Mesendoderm (in vitro differentiated cells): ENCODE measurements around the gene LRRC4C.

Source experiments
- DNase-seq: peaks from one replicate; pipeline ENCODE4 v3.0.0; 2013
- H2AK5ac ChIP-seq: 2 replicates; pipeline ENCODE4 v1.6.1; 2013; ENCODE audit warnings: low read length, inconsistent platforms
- H2BK120ac ChIP-seq: 2 replicates; pipeline ENCODE4 v1.6.1; 2013; ENCODE audit warnings: low read depth, mild to moderate bottlenecking, low read length, moderate library complexity, mixed read lengths
- H2BK15ac ChIP-seq: replicated peaks from 2 replicates; pipeline ENCODE4 v1.6.1; 2013; ENCODE audit warnings: low read depth, mild to moderate bottlenecking, moderate library complexity
- H2BK5ac ChIP-seq: 2 replicates; pipeline ENCODE4 v1.6.1; 2013; ENCODE audit warnings: low read length, inconsistent platforms
- H3K18ac ChIP-seq: 2 replicates; pipeline ENCODE4 v1.6.1; 2013; ENCODE audit warnings: mild to moderate bottlenecking, low read length, mixed read lengths
- H3K23ac ChIP-seq: one replicate; pipeline ENCODE4 v1.6.1; 2013; ENCODE audit warnings: low read length
- H3K27ac ChIP-seq: 2 replicates; pipeline ENCODE4 v1.5.1; 2013; ENCODE audit warnings: low read depth, mild to moderate bottlenecking, inconsistent platforms, low read length, moderate library complexity
- H3K27me3 ChIP-seq: 2 replicates; pipeline ENCODE4 v1.6.1; 2013; ENCODE audit warnings: low read length, control low read depth, mild to moderate bottlenecking, inconsistent platforms; ENCODE audit not compliant: insufficient read depth, poor library complexity
- H3K36me3 ChIP-seq: 2 replicates; pipeline ENCODE4 v1.6.1; 2013; ENCODE audit warnings: low read length, inconsistent platforms; ENCODE audit not compliant: control insufficient read depth, insufficient read depth
- H3K4ac ChIP-seq: one replicate; pipeline ENCODE4 v1.6.1; 2013; ENCODE audit warnings: low read depth, mild to moderate bottlenecking, low read length, moderate library complexity
- H3K4me1 ChIP-seq: 2 replicates; pipeline ENCODE4 v1.6.1; 2013; ENCODE audit warnings: low read depth, low read length, inconsistent platforms; ENCODE audit not compliant: control insufficient read depth
- H3K4me2 ChIP-seq: 2 replicates; pipeline ENCODE4 v1.6.1; 2013; ENCODE audit warnings: low read length
- H3K4me3 ChIP-seq: 2 replicates; pipeline ENCODE4 v1.5.1; 2013; ENCODE audit warnings: mild to moderate bottlenecking, low read length
- H3K56ac ChIP-seq: one replicate; pipeline ENCODE4 v1.6.1; 2013; ENCODE audit warnings: low read length
- H3K79me1 ChIP-seq: 2 replicates; pipeline ENCODE4 v1.6.1; 2013; ENCODE audit warnings: low read length, inconsistent platforms
- H3K79me2 ChIP-seq: 2 replicates; pipeline ENCODE4 v1.6.1; 2013; ENCODE audit warnings: mild to moderate bottlenecking, low read length; ENCODE audit not compliant: control insufficient read depth, insufficient read depth
- H3K9ac ChIP-seq: 2 replicates; pipeline ENCODE4 v1.6.1; 2013; ENCODE audit warnings: low read length, inconsistent platforms
- H4K5ac ChIP-seq: one replicate; pipeline ENCODE4 v1.6.1; 2013; ENCODE audit warnings: low read length
- H4K8ac ChIP-seq: one replicate; pipeline ENCODE4 v1.6.1; 2013; ENCODE audit warnings: low read depth, mild to moderate bottlenecking, control low read depth, low read length, moderate library complexity
- WGBS: extraction: QIAGEN DNeasy Blood & Tissue Kit; methylation state at CpG from one replicate; pipeline ENCODE4 v1.1.7; 2013; ENCODE audit warnings: low lambda C conversion rate, missing lambda C conversion rate; ENCODE audit not compliant: insufficient coverage; ENCODE audit errors: extremely low coverage; 5-methylcytosine and 5-hydroxymethylcytosine counted together

Gene LRRC4C

GRCh38 chr11:41045266-41045665 is 414.2 kb downstream of the LRRC4C start:
- Histone ChIP-seq H3K4ac (no peak overlapping the region), H3K27me3 (no peaks in the 10 kb centered on the region), H2BK120ac (no peak overlapping the region), H2BK5ac (no peak overlapping the region), H3K36me3 (no peaks in the 10 kb centered on the region), H3K18ac (no peak overlapping the region), H3K23ac (no peak overlapping the region), H3K27ac (no peak overlapping the region), H4K8ac (no peak overlapping the region), H3K4me1 (no peaks in the 10 kb centered on the region), H3K9ac (no peak overlapping the region), H4K5ac (no peak overlapping the region), H3K4me3 (no peak overlapping the region), H2BK15ac (no peak overlapping the region), H3K79me1 (no peaks in the 10 kb centered on the region), H3K56ac (no peak overlapping the region), H2AK5ac (no peak overlapping the region), H3K4me2 (no peak overlapping the region), H3K79me2 (no peaks in the 10 kb centered on the region)
- DNase-seq, result no peak
- no CpG with 5 or more reads among the region's 5 CpGs for WGBS

GRCh38 chr11:41044747-41045146 is 414.7 kb downstream of the LRRC4C start:
- H3K4ac ChIP-seq, result no peak overlapping the region

GRCh38 chr11:41042688-41043087 is 416.8 kb downstream of the LRRC4C start:
- H3K9ac ChIP-seq, result no peak overlapping the region
- H3K27ac ChIP-seq, result no peak overlapping the region
- no peak overlapping the region for H2BK120ac ChIP-seq
- H3K4me2 ChIP-seq, result no peak overlapping the region
- no peak overlapping the region for H2BK5ac ChIP-seq
- no peak overlapping the region for H4K5ac ChIP-seq
- no peak overlapping the region for H2AK5ac ChIP-seq
- no peak overlapping the region for H3K23ac ChIP-seq
- H3K79me2 ChIP-seq, result no peaks in the 10 kb centered on the region
- no peak overlapping the region for H2BK15ac ChIP-seq
- no peak overlapping the region for H3K4me3 ChIP-seq
- H3K4me1 ChIP-seq, result no peaks in the 10 kb centered on the region
- H4K8ac ChIP-seq, result no peak overlapping the region
- no peaks in the 10 kb centered on the region for H3K27me3 ChIP-seq
- H3K56ac ChIP-seq, result no peak overlapping the region
- no peaks in the 10 kb centered on the region for H3K36me3 ChIP-seq
- no CpG with 5 or more reads among the region's 3 CpGs for WGBS
- no peak for DNase-seq
- no peak overlapping the region for H3K4ac ChIP-seq
- H3K79me1 ChIP-seq, result no peaks in the 10 kb centered on the region
- no peak overlapping the region for H3K18ac ChIP-seq

More at GRCh38 chr11:41044747-41045146, 414.7 kb downstream of the LRRC4C start:
- Histone ChIP-seq H4K8ac (no peak overlapping the region), H3K4me3 (no peak overlapping the region), H3K4me2 (no peak overlapping the region), H3K56ac (no peak overlapping the region), H4K5ac (no peak overlapping the region), H2AK5ac (no peak overlapping the region), H3K18ac (no peak overlapping the region), H3K79me1 (no peaks in the 10 kb centered on the region), H3K23ac (no peak overlapping the region), H3K4me1 (no peaks in the 10 kb centered on the region), H2BK5ac (no peak overlapping the region), H2BK120ac (no peak overlapping the region), H3K27ac (no peak overlapping the region), H2BK15ac (no peak overlapping the region), H3K27me3 (no peaks in the 10 kb centered on the region), H3K79me2 (no peaks in the 10 kb centered on the region), H3K9ac (no peak overlapping the region), H3K36me3 (no peaks in the 10 kb centered on the region)
- no CpG with 5 or more reads among the region's 2 CpGs for WGBS
- no peak for DNase-seq

- Histone ChIP-seq H3K4me2 (no peak overlapping the region), H4K8ac (no peak overlapping the region), H3K18ac (no peak overlapping the region), H3K4me3 (no peak overlapping the region), H2AK5ac (no peak overlapping the region), H3K4ac (no peak overlapping the region), H3K79me1 (no peaks in the 10 kb centered on the region), H4K5ac (no peak overlapping the region), H2BK15ac (no peak overlapping the region), H3K27me3 (no peaks in the 10 kb centered on the region), H3K36me3 (no peaks in the 10 kb centered on the region), H2BK120ac (no peak overlapping the region), H2BK5ac (no peak overlapping the region), H3K79me2 (no peaks in the 10 kb centered on the region), H3K4me1 (no peaks in the 10 kb centered on the region), H3K27ac (no peak overlapping the region), H3K56ac (no peak overlapping the region), H3K23ac (no peak overlapping the region), H3K9ac (no peak overlapping the region)
- no CpG with 5 or more reads among the region's 1 CpG for WGBS
- no peak for DNase-seq
Observed at GRCh38 chr11:41040474-41040873, 419.0 kb downstream of the LRRC4C start.

GRCh38 chr11:41039592-41039991 is 419.9 kb downstream of the LRRC4C start:
- H2BK120ac ChIP-seq, result no peak overlapping the region
- H3K79me2 ChIP-seq, result no peaks in the 10 kb centered on the region
- H2AK5ac ChIP-seq, result no peak overlapping the region
- H3K36me3 ChIP-seq, result no peaks in the 10 kb centered on the region
- no peaks in the 10 kb centered on the region for H3K4me1 ChIP-seq
- no peak overlapping the region for H3K27ac ChIP-seq
- H3K79me1 ChIP-seq, result no peaks in the 10 kb centered on the region
- no peak overlapping the region for H2BK15ac ChIP-seq
- H3K4ac ChIP-seq, result no peak overlapping the region
- no CpG with 5 or more reads among the region's 8 CpGs for WGBS
- H3K18ac ChIP-seq, result no peak overlapping the region
- no peaks in the 10 kb centered on the region for H3K27me3 ChIP-seq
- H3K4me3 ChIP-seq, result no peak overlapping the region
- H3K9ac ChIP-seq, result no peak overlapping the region
- H2BK5ac ChIP-seq, result no peak overlapping the region
- no peak overlapping the region for H3K4me2 ChIP-seq
- H4K8ac ChIP-seq, result no peak overlapping the region
- H3K23ac ChIP-seq, result no peak overlapping the region
- no peak for DNase-seq
- H3K56ac ChIP-seq, result no peak overlapping the region
- H4K5ac ChIP-seq, result no peak overlapping the region

GRCh38 chr11:41031551-41032060 is 427.8 kb downstream of the LRRC4C start:
- Histone ChIP-seq H2BK15ac (no peak overlapping the region), H3K4ac (no peak overlapping the region), H2AK5ac (no peak overlapping the region), H3K4me3 (no peak overlapping the region), H3K27ac (no peak overlapping the region), H3K9ac (no peak overlapping the region), H3K18ac (no peak overlapping the region), H3K4me2 (no peak overlapping the region), H3K4me1 (no peaks in the 10 kb centered on the region), H4K5ac (no peak overlapping the region), H2BK5ac (no peak overlapping the region), H3K79me1 (no peaks in the 10 kb centered on the region), H3K56ac (no peak overlapping the region), H3K27me3 (no peaks in the 10 kb centered on the region), H2BK120ac (no peak overlapping the region), H4K8ac (no peak overlapping the region), H3K79me2 (no peaks in the 10 kb centered on the region), H3K23ac (no peak overlapping the region), H3K36me3 (no peaks in the 10 kb centered on the region)
- no CpG with 5 or more reads among the region's 1 CpG for WGBS
- no peak for DNase-seq
